ENCODE data around the gene POLR2L.

Gene POLR2L

GRCh38 chr11:868802-869201, 26.5 kb upstream of the POLR2L start:
- no peak for DNase-seq (ENCODE audit: low spot score)

- DNase-seq (ENCODE audit: low spot score): no peak
These were observed 26.1 kb upstream of the POLR2L start for GRCh38 chr11:868394-868793.

GRCh38 chr11:867856-868358, 25.6 kb upstream of the POLR2L start:
- no peak for DNase-seq (ENCODE audit: low spot score)

GRCh38 chr11:866481-866880, 24.2 kb upstream of the POLR2L start:
- no peak for DNase-seq (ENCODE audit: low spot score)

GRCh38 chr11:865462-866430, 23.4 kb upstream of the POLR2L start:
- no peak for DNase-seq (ENCODE audit: low spot score)

GRCh38 chr11:864898-865297, 22.6 kb upstream of the POLR2L start:
- no peak for DNase-seq (ENCODE audit: low spot score)

- DNase-seq (ENCODE audit: low spot score): no peak
These were observed 21.8 kb upstream of the POLR2L start for GRCh38 chr11:863910-864827.

- DNase-seq (ENCODE audit: low spot score): no peak
These were observed 20.9 kb upstream of the POLR2L start for GRCh38 chr11:863023-863909.

GRCh38 chr11:862696-863022, 20.3 kb upstream of the POLR2L start:
- DNase-seq (ENCODE audit: low spot score): no peak

GRCh38 chr11:862081-862661, 19.8 kb upstream of the POLR2L start:
- no peak for DNase-seq (ENCODE audit: low spot score)

GRCh38 chr11:861105-861479, 18.8 kb upstream of the POLR2L start:
- DNase-seq (ENCODE audit: low spot score): no peak

- DNase-seq (ENCODE audit: low spot score): no peak
These were observed 18.1 kb upstream of the POLR2L start for GRCh38 chr11:860234-861104.

GRCh38 chr11:859394-860131, 17.2 kb upstream of the POLR2L start:
- DNase-seq (ENCODE audit: low spot score): peak; percentile 40

- no peak for DNase-seq (ENCODE audit: low spot score)
These were observed 16.5 kb upstream of the POLR2L start for GRCh38 chr11:858762-859339.

GRCh38 chr11:858053-858761, 15.9 kb upstream of the POLR2L start:
- no peak for DNase-seq (ENCODE audit: low spot score)

GRCh38 chr11:856397-856796, 14.1 kb upstream of the POLR2L start:
- DNase-seq (ENCODE audit: low spot score): no peak

- no peak for DNase-seq (ENCODE audit: low spot score)
These were observed 13.5 kb upstream of the POLR2L start for GRCh38 chr11:855796-856195.

- DNase-seq (ENCODE audit: low spot score): no peak
These were observed 13.0 kb upstream of the POLR2L start for GRCh38 chr11:855330-855674.
